SH-SY5Y (cell line): Measurements from ENCODE around the gene PER2.

Source experiments
- GATA2 ChIP-seq: IDR thresholded peaks from 2 replicates; pipeline ENCODE4 v1.6.1; 2011; ENCODE audit warnings: mild to moderate bottlenecking, low read depth, low read length
- GATA3 ChIP-seq: IDR thresholded peaks from 2 replicates; pipeline ENCODE4 v1.6.1; 2011; ENCODE audit warnings: low read depth, mild to moderate bottlenecking, low read length, moderate library complexity

DNA sequence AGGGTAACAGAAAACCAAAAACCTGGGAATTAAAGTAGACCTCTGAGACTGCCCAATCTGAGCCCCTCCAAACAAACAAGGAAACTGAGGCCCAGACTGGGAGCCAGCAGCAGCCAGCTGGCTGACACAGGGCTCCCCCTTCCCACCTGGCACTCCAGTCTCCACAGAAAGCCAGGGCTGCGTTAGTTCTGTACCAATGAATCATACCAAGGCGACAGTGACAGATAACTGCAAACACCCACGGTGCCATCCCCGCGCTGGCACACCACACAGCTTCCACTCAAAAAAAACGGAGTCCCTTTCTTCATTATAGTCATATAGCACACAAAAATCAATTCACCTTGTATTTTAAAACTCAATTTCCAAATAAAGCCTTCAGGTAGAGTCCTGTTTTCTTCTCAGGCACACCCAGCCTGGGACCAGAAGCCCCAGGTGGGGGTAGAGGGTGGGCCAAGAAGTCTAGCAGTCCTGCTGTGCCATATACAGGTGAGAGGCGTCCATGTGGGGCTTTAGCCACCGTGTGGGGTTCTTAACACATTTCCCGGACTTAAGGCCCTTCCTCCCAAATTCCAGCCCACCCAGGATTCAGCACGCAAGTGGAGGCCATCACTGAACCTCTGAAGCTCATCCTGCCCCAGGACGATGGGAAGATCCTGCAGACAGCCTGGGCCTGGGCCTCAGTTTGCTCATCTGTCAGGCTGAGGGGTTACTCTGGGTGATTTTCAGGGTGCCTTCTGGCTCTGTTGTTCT, 1.2 kb downstream of the PER2 start:
- TF ChIP-seq GATA2 (no peak), GATA3 (no peak)
